Cardiac muscle cell (in vitro differentiated cells and primary cell): ENCODE results near the gene RPS6KA1. TPM values are rescaled to one million over a fixed set of nuclear protein-coding genes. Genes with fewer than 3 reads are reported as not detected.

Source experiments
- DNase-seq, 2 donors: peaks; one replicate each; pipeline versions ENCODE4 v3.0.0 to v3.0.0-alpha.2; 2010 to 2017; ENCODE audit warnings: low read depth in 1 of 2, low spot score in 1 of 2
- H3K27ac ChIP-seq: fragments of 200-600 bp; sonication (generic); 2 replicates; pipeline ENCODE4 v1.5.1; 2016
- H3K27me3 ChIP-seq: fragments of 200-600 bp; sonication (generic); 2 replicates; pipeline ENCODE4 v1.6.0; 2016; ENCODE audit warnings: control low read depth
- H3K36me3 ChIP-seq: fragments of 200-600 bp; sonication (generic); 2 replicates; pipeline ENCODE4 v1.5.1; 2016; ENCODE audit warnings: control low read depth
- H3K4me1 ChIP-seq: fragments of 200-600 bp; sonication (generic); 2 replicates; pipeline ENCODE4 v1.8.1; 2017; ENCODE audit warnings: low read depth, mild to moderate bottlenecking, mixed run types
- H3K4me3 ChIP-seq: fragments of 200-600 bp; sonication (generic); 2 replicates; pipeline ENCODE4 v1.5.1; 2016; ENCODE audit warnings: mild to moderate bottlenecking
- H3K9me3 ChIP-seq: fragments of 200-600 bp; sonication (generic); 2 replicates; pipeline ENCODE4 v1.5.1; 2017; ENCODE audit warnings: low read depth, mild to moderate bottlenecking, control low read depth
- CTCF ChIP-seq: IDR thresholded peaks from 2 replicates; pipeline ENCODE4 v1.5.1; 2012; ENCODE audit warnings: low read depth, mild to moderate bottlenecking, low read length
- polyA plus RNA-seq: library from polyadenylated mRNA; unstranded; fragments of >200 nt; fragmentation: Nextera tagmentation; extraction: Ambion mirVana; gene quantifications from 2 replicates; pipeline ENCODE4 v1.2.1, GENCODE V29; 2016
- total RNA-seq: library from RNA; depleted of rRNA; stranded (reverse); fragments of >200 nt; gene quantifications from 2 replicates; pipeline ENCODE4 v1.2.3, GENCODE V29; 2016

Gene RPS6KA1
- total RNA-seq (32.4 and 46.2 TPM in 2 replicates), polyA plus RNA-seq (22.6 and 26.9 TPM in 2 replicates)

- H3K36me3 ChIP-seq, result no peaks in the 10 kb centered on the region
- no peak for TF ChIP-seq CTCF
- no peaks in the 10 kb centered on the region for H3K27me3 ChIP-seq
- peak within 1 kb of the TSS; percentile 61 for H3K27ac ChIP-seq
- peaks cover 9% of the 10 kb centered on the region for H3K4me1 ChIP-seq
- peak within 1 kb of the TSS; percentile 92 for H3K4me3 ChIP-seq
- DNase-seq, result peak; percentile 37 to 90
- no peaks in the 10 kb centered on the region for H3K9me3 ChIP-seq
Measured at GRCh38 chr1:26529655-26530409, at the start of gene RPS6KA1. RPS6KA1 (plus strand) TSS chr1:26529761; CDS start chr1:26529921, 160 bp downstream.

DNA sequence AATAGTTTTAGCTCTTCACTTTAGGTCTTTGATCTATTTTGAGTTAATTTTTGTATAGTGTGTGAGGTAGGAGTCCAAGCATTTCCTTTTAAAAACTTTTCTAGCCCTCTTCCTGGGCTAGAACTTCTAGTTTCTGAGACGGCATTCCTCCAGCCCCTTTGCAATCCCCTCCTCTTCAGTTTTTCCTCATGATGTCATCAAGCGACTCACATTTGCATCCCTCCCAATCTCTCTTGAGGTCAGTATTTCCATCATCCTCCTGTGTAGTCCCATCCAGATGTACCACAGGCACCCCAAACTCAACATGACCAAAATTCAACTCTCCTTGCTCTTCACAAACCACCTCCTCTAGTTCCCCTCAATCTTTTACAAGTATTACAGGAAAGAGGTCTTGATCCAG lies 46.6 kb upstream of the RPS6KA1 start:
- Histone ChIP-seq H3K27me3 (no peaks in the 10 kb centered on the region), H3K9me3 (no peaks in the 10 kb centered on the region), H3K36me3 (peaks cover 10% of the 10 kb centered on the region), H3K4me1 (no peaks in the 10 kb centered on the region), H3K4me3 (no peak overlapping the region), H3K27ac (no peak overlapping the region)
- peak in 1 of 2 donors; percentile 24 for DNase-seq
- no peak for TF ChIP-seq CTCF

DNA sequence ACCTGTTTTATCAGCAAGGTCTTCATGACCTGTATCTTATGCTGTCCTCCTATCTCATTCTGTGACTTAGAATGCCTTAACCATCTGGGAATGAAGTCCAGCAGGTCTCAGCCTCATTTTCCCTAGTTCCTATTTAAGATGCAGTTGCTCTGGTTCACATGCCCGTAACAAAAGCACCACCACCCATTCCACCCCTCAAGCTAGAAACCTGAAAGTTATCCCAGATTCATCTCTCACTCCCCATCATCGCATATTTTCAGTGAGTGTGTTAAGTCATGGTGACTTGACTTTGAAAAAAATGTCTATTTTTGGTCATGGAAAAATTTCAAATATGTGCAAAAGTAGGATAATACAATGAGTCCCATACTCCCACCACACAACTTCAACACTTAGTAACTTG lies 45.6 kb upstream of the RPS6KA1 start:
- Histone ChIP-seq H3K27me3 (no peaks in the 10 kb centered on the region), H3K36me3 (peaks cover 7% of the 10 kb centered on the region), H3K4me1 (no peaks in the 10 kb centered on the region), H3K4me3 (no peak overlapping the region), H3K9me3 (no peaks in the 10 kb centered on the region), H3K27ac (no peak overlapping the region)
- DNase-seq, result peak in 1 of 2 donors; percentile 21
- TF ChIP-seq CTCF, result no peak

DNA sequence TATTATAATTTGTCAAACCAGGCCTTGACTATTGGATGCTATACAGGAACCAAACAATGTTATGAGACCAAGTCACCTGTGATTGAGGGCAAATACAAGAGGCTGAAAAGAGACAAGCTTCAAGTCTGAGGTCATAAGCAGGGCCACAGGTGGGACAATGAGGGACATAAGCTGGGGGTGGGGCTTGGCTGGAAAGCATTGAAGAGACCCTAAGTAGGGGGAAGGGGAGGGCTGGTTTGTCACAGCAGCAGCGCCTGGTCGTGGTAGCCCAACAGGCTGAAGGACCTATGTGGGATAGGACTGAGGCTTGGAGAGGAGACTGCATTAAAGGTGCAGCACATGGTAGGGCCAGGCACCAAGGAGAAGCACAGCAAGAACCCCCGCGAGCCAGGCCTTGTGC lies 39.4 kb upstream of the RPS6KA1 start:
- H3K4me3 ChIP-seq, result no peak overlapping the region
- TF ChIP-seq CTCF, result no peak
- no peaks in the 10 kb centered on the region for H3K27me3 ChIP-seq
- no peaks in the 10 kb centered on the region for H3K36me3 ChIP-seq
- no peaks in the 10 kb centered on the region for H3K9me3 ChIP-seq
- no peak for DNase-seq
- no peaks in the 10 kb centered on the region for H3K4me1 ChIP-seq
- no peak overlapping the region for H3K27ac ChIP-seq

- Histone ChIP-seq H3K9me3 (no peaks in the 10 kb centered on the region), H3K27ac (no peak overlapping the region), H3K27me3 (no peaks in the 10 kb centered on the region), H3K4me1 (no peaks in the 10 kb centered on the region), H3K4me3 (no peak overlapping the region), H3K36me3 (no peaks in the 10 kb centered on the region)
- DNase-seq, result no peak
- TF ChIP-seq CTCF, result no peak
Measured at GRCh38 chr1:26493267-26493666, 36.3 kb upstream of the RPS6KA1 start.
